ENCODE results near the gene ARHGAP26.

- TF ChIP-seq, protein P1, sequence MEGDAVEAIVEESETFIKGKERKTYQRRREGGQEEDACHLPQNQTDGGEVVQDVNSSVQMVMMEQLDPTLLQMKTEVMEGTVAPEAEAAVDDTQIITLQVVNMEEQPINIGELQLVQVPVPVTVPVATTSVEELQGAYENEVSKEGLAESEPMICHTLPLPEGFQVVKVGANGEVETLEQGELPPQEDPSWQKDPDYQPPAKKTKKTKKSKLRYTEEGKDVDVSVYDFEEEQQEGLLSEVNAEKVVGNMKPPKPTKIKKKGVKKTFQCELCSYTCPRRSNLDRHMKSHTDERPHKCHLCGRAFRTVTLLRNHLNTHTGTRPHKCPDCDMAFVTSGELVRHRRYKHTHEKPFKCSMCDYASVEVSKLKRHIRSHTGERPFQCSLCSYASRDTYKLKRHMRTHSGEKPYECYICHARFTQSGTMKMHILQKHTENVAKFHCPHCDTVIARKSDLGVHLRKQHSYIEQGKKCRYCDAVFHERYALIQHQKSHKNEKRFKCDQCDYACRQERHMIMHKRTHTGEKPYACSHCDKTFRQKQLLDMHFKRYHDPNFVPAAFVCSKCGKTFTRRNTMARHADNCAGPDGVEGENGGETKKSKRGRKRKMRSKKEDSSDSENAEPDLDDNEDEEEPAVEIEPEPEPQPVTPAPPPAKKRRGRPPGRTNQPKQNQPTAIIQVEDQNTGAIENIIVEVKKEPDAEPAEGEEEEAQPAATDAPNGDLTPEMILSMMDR (IDR thresholded peaks at IDR 0.05) = no peak
- no peak for TF ChIP-seq POLR2AphosphoS5 (IDR thresholded peaks at IDR 0.05)
These were observed 348.0 kb downstream of the ARHGAP26 start for GRCh38 chr5:143118222-143118621.

All from sigmoid colon (tissue), 4 donors.